GM18508 (cell line): Measurements from ENCODE around the gene SYNJ2.

Experiments used
- ATAC-seq: cut with Tn5 transposase; IDR thresholded peaks from one replicate; pipeline ENCODE4 v1.9.1; 2021; ENCODE audit warnings: moderate number of reproducible peaks; ENCODE audit not compliant: insufficient read depth, unreplicated experiment

Gene SYNJ2

GRCh38 chr6:158010591-158011477 is 29.2 kb downstream of the SYNJ2 start:
- ATAC-seq = no peak

GRCh38 chr6:158011478-158011920 is 29.8 kb downstream of the SYNJ2 start:
- ATAC-seq = no peak

GRCh38 chr6:158011980-158012566 is 30.4 kb downstream of the SYNJ2 start:
- ATAC-seq = no peak

- ATAC-seq = no peak
Measured at GRCh38 chr6:158013904-158014504, 32.3 kb downstream of the SYNJ2 start.

GRCh38 chr6:158014505-158015187 is 33.0 kb downstream of the SYNJ2 start:
- no peak for ATAC-seq

GRCh38 chr6:158015188-158015506 is 33.5 kb downstream of the SYNJ2 start:
- no peak for ATAC-seq

GRCh38 chr6:158016571-158017383 is 35.1 kb downstream of the SYNJ2 start:
- ATAC-seq = no peak

GRCh38 chr6:158017621-158018040 is 36.0 kb downstream of the SYNJ2 start:
- no peak for ATAC-seq

- no peak for ATAC-seq
Measured at GRCh38 chr6:158018041-158018771, 36.5 kb downstream of the SYNJ2 start.

- no peak for ATAC-seq
Measured at GRCh38 chr6:158018851-158019361, 37.2 kb downstream of the SYNJ2 start.

- no peak for ATAC-seq
Measured at GRCh38 chr6:158019416-158019815, 37.8 kb downstream of the SYNJ2 start.

GRCh38 chr6:158020272-158020711 is 38.6 kb downstream of the SYNJ2 start:
- no peak for ATAC-seq

- ATAC-seq = no peak
Measured at GRCh38 chr6:158020811-158021210, 39.1 kb downstream of the SYNJ2 start.

GRCh38 chr6:158021376-158021775 is 39.7 kb downstream of the SYNJ2 start:
- no peak for ATAC-seq

- no peak for ATAC-seq
Measured at GRCh38 chr6:158021814-158022748, 40.4 kb downstream of the SYNJ2 start.

GRCh38 chr6:158022749-158023596 is 41.3 kb downstream of the SYNJ2 start:
- no peak for ATAC-seq

- ATAC-seq = no peak
Measured at GRCh38 chr6:158023597-158023939, 41.9 kb downstream of the SYNJ2 start.
